ENCODE results near the gene IFNA5. TPM values are rescaled to one million over a fixed set of nuclear protein-coding genes. Genes with fewer than 3 reads are reported as not detected.

The IFNA5 gene
- total RNA-seq, 2 experiments from 2014 or later: not detected

GRCh38 chr9:21286099-21286498 is 19.0 kb downstream of the IFNA5 start:
- CTCF ChIA-PET: no interaction called here

GRCh38 chr9:21281275-21281674 is 23.8 kb downstream of the IFNA5 start:
- ChIA-PET CTCF (no interaction called here), POLR2A (interaction anchor here (1.0 kb wide), 1 partner anchor 9 kb away, joined by 7 read pairs; no protein-coding TSS in a partner anchor)
- no peaks in the 10 kb centered on the region for H3K4me1 Mint-ChIP-seq (ENCODE audit: low read depth)
- H3K4me3 Mint-ChIP-seq: no peak overlapping the region
- intact Hi-C loops (cut with micrococcal nuclease): no loop called here
- no peak overlapping the region for H3K27ac Mint-ChIP-seq
- no peaks in the 10 kb centered on the region for H3K9me3 Mint-ChIP-seq
- H3K36me3 Mint-ChIP-seq (ENCODE audit: low read depth): no peaks in the 10 kb centered on the region
- ATAC-seq: no peak
- no peak for DNase-seq
- H3K27me3 Mint-ChIP-seq: peaks cover 21% of the 10 kb centered on the region
- no peak for TF ChIP-seq CTCF (IDR thresholded peaks at IDR 0.05)

More at GRCh38 chr9:21286099-21286498, 19.0 kb downstream of the IFNA5 start:
- Mint-ChIP-seq H3K27ac (no peak overlapping the region), H3K4me1 (ENCODE audit: low read depth) (no peaks in the 10 kb centered on the region), H3K9me3 (no peaks in the 10 kb centered on the region), H3K27me3 (peaks cover 23% of the 10 kb centered on the region), H3K4me3 (no peak overlapping the region), H3K36me3 (ENCODE audit: low read depth) (no peaks in the 10 kb centered on the region)
- intact Hi-C loops (cut with micrococcal nuclease): no loop called here
- no peak for TF ChIP-seq CTCF (IDR thresholded peaks at IDR 0.05)
- DNase-seq (no peak), ATAC-seq (no peak)
- POLR2A ChIA-PET: no interaction called here

- intact Hi-C loops (cut with micrococcal nuclease): no loop called here
- Mint-ChIP-seq H3K36me3 (ENCODE audit: low read depth) (no peaks in the 10 kb centered on the region), H3K4me3 (no peak overlapping the region), H3K4me1 (ENCODE audit: low read depth) (peaks cover 2% of the 10 kb centered on the region), H3K27me3 (peaks cover 27% of the 10 kb centered on the region), H3K9me3 (peaks cover 2% of the 10 kb centered on the region), H3K27ac (no peak overlapping the region)
- ATAC-seq (no peak), DNase-seq (no peak)
- no peak for TF ChIP-seq CTCF (IDR thresholded peaks at IDR 0.05)
- ChIA-PET CTCF (interaction anchor here (0.7 to 1.0 kb wide), 3 partner anchors 16 to 33 kb away, joined by 3 read pairs; no protein-coding TSS in a partner anchor), POLR2A (no interaction called here)
These were observed 36.8 kb downstream of the IFNA5 start for GRCh38 chr9:21268347-21268657.

GRCh38 chr9:21267485-21268346 is 37.4 kb downstream of the IFNA5 start:
- intact Hi-C loops (cut with micrococcal nuclease): no loop called here
- POLR2A ChIA-PET: no interaction called here
- DNase-seq: no peak
- CTCF ChIA-PET: interaction anchor here (0.7 to 1.3 kb wide), 5 partner anchors 15 to 59 kb away, joined by 3 to 4 read pairs (median 3); no protein-coding TSS in a partner anchor
- Mint-ChIP-seq H3K4me1 (ENCODE audit: low read depth) (peaks cover 2% of the 10 kb centered on the region), H3K27ac (no peak overlapping the region), H3K4me3 (no peak overlapping the region), H3K27me3 (peaks cover 24% of the 10 kb centered on the region), H3K9me3 (peaks cover 2% of the 10 kb centered on the region), H3K36me3 (ENCODE audit: low read depth) (no peaks in the 10 kb centered on the region)
- no peak for ATAC-seq
- no peak for TF ChIP-seq CTCF (IDR thresholded peaks at IDR 0.05)

GRCh38 chr9:21266733-21267484 is 38.2 kb downstream of the IFNA5 start:
- H3K36me3 Mint-ChIP-seq (ENCODE audit: low read depth): no peaks in the 10 kb centered on the region
- peaks cover 2% of the 10 kb centered on the region for H3K4me1 Mint-ChIP-seq (ENCODE audit: low read depth)
- peaks cover 21% of the 10 kb centered on the region for H3K27me3 Mint-ChIP-seq

More at GRCh38 chr9:21266733-21267484, 38.2 kb downstream of the IFNA5 start:
- ChIA-PET CTCF (interaction anchor here (0.9 to 1.3 kb wide), 4 partner anchors 14 to 59 kb away, joined by 3 to 4 read pairs (median 4); no protein-coding TSS in a partner anchor), POLR2A (no interaction called here)
- DNase-seq (no peak), ATAC-seq (no peak)
- no peak overlapping the region for H3K4me3 Mint-ChIP-seq
- intact Hi-C loops (cut with micrococcal nuclease): no loop called here
- no peak for TF ChIP-seq CTCF (IDR thresholded peaks at IDR 0.05)
- H3K27ac Mint-ChIP-seq: no peak overlapping the region
- peaks cover 2% of the 10 kb centered on the region for H3K9me3 Mint-ChIP-seq
